ENCODE measurements around the gene GRAMD1A.
"Not testable (repeated sequence)": the region's sequence is repeated elsewhere in the genome, so short reads cannot be mapped to it uniquely, and the experiment has no call there.

GRAMD1A gene

DNA sequence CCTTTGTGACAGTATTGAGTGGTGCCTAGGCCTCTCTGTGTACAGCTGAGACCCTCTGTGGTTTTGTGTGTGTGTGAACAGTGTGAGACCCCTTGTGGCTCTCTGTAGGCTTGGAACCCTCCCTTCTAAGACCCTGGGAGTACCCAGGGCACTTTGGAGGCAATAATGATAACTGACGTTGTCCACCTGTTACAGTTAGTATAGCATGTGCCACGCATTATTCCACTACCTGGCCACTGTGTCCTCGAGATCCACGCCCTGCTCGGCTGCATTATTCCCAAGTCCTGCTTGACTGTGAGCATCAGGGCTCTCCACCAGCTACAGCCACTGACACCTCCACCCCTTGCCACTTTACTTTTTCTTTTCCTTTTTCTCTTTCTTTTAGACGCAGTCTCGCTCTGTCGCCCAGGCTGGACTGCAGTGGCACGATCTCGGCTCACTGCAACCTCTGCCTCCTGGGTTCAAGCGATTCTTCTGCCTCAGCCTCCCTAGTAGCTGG is 2.0 kb downstream of the GRAMD1A start:
- no peak for DNase-seq (ENCODE audit: low read depth in 1 of 2, low spot score in 1 of 2)

DNA sequence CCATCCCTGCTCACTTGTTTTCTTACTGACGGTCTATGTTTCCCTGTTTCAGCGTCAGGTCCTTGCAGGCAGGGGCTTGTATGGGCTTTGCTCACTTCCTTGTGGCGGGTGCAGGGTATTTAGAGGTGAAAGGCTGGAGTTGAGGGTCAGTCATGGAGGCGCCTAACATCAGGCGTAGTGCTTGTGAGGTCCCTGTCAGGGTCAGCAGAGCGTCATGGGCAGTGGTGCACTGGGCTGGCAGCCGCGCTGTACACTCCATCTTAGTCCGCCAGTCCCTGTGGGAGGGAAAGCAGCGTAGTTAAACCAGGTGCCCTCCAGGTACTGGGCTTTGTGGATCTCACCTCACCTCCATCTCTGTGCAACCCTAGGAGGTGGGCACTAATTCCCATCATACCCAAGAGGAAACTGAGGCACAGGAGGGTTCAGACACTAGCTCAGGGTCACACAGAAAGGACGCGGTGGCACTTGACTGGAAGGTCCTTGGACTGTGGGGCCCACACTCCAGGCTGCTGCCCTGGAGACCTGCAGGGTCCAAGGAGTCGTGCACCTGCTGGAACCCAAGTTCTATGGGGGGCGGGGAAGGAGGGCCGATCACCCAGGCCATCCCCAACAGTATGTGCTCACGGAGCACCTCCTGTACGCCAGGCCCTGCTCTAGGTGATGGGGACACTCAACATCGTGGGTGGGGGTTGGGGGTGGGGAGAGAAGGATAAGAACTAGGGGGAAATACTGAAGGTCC is 4.6 kb downstream of the GRAMD1A start:
- DNase-seq (ENCODE audit: low read depth in 1 of 2, low spot score in 1 of 2) = no peak

DNA sequence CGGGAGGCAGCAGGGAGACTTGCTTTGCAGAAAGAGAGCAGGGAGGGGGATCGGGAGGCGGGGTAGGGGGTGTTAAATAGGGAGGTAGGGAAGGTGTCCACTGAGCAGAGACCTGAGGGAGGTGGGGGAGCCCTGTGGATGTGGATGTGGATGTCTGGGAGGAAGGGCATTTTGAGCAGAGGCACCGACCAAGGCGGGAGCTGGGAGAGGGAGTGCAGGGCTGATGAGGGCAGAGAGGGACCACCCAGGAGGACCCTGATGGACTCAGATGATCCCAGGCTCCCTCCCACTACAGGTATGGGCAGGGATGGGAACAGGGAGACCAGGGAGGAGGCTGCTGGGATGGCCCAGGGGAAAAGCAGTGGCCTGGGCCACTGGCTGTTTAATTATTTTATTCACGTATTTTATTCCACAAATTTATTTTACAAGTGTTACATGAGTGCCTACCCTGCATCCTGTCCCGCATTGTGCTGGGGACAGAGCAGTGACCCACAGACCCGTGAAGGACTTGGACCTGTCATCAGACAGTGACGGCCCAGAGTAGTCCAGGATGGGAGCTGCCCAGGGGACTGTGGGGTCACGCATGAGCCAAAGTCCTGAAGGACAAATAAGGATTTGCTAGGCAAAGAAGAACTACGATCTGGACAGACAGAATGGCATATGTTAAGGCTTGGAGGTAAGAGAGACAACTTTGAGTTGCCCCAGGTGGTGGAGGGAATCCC is 5.3 kb downstream of the GRAMD1A start:
- no peak for DNase-seq (ENCODE audit: low read depth in 1 of 2, low spot score in 1 of 2)

DNA sequence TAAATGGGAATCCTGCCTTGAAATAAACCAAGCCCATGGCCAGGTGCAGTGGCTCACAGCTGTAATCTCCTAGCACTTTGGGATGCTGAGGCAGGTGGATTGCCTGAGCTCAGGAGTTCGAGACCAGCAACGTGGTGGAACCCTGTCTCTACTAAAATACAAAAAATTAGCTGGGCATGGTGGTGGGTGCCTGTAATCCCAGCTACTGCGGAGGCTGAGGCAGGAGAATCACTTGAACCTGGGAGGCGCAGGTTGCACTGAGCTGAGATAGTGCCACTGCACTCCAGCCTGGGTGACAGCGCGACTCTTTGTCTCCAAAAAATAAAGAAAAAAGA is 5.9 kb downstream of the GRAMD1A start:
- not testable (repeated sequence) for DNase-seq (ENCODE audit: low read depth in 1 of 2, low spot score in 1 of 2)

DNA sequence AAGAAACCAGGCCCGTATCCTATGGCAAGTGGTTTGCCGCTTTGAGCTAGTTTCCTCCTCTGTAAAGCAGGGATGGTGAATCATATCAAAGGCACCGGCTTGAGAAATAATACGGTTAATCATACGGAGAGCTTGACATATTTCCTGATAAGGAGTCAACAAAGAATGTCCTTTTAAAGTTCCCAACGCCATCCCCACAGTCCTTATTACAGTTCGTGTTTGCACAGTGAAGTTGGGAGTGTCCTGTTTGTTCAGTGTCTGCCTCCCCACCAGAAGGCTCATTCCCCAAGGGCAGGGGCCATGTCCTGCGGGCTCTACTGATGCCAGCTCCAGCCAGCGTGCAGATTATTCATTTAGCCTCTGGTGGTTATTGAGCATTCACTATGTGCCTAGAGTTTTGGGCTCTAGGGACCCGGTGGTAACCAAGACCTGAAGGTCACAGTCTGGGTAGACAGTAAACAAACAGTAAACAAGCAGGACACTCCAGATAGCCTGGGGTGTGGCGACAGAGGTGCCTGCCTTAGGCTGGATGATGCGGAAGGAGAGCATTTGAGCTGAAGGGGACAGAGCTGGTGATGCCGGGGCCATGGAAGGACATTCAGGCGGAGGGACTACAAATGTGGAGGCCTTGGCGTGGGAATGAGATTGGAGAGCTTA is 6.3 kb downstream of the GRAMD1A start:
- no peak for DNase-seq (ENCODE audit: low read depth in 1 of 2, low spot score in 1 of 2)

DNA sequence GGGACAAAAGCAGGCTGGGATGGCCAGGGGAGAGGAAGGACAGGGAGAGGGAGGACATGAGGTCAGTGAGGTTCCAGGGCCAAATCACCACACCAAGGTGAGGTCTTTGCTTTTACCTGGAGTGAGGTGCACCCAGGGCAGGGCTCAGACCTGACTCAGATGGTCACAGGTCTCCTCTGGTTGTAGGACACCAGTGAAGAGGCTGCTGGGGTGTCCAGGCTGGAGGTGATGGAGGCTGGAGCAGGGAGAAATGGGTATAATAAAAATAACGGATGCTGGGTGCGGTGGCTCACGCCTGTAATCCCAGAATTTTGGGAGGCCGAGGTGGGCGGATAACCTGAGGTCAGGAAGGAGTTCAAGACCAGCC is 6.9 kb downstream of the GRAMD1A start:
- no peak for DNase-seq (ENCODE audit: low read depth in 1 of 2, low spot score in 1 of 2)

DNA sequence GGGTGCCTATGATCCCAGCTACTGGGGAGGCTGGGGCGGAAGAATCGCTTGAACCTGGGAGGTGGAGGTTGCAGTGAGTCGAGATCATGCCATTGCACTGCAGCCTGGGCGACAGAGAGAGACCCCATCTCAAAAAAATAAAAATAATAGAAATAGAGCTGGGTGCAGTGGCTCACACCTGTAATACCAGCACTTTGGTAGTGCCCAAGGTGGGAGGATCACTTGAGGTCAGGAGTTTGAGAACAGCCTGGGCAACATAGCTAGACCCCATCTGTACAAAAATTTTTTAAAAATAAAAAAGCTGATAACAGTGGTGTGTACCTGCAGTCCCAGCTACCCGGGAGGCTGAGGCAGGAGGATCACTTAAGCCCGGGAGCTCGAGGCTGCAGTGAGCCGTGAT is 7.3 kb downstream of the GRAMD1A start:
- not testable (repeated sequence) for DNase-seq (ENCODE audit: low read depth in 1 of 2, low spot score in 1 of 2)

DNA sequence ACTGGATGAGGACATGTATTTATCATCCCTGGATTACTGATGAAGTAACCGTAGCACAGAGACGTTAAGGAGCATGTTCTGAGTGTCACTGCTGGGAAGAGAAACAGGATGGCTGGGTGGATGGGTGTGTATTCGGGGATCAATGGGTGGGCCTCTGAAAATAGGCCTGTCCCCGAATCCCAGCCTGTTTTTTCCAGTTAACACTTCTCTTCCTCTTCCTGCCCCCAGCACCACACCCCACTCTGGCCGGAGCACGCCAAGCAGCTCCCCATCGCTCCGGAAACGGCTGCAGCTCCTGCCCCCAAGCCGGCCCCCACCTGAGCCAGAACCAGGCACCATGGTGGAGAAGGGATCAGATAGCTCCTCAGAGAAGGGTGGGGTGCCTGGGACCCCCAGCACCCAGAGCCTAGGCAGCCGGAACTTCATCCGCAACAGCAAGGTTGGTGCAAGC is 8.8 kb downstream of the GRAMD1A start:
- DNase-seq (ENCODE audit: low read depth in 1 of 2, low spot score in 1 of 2) = no peak

DNA sequence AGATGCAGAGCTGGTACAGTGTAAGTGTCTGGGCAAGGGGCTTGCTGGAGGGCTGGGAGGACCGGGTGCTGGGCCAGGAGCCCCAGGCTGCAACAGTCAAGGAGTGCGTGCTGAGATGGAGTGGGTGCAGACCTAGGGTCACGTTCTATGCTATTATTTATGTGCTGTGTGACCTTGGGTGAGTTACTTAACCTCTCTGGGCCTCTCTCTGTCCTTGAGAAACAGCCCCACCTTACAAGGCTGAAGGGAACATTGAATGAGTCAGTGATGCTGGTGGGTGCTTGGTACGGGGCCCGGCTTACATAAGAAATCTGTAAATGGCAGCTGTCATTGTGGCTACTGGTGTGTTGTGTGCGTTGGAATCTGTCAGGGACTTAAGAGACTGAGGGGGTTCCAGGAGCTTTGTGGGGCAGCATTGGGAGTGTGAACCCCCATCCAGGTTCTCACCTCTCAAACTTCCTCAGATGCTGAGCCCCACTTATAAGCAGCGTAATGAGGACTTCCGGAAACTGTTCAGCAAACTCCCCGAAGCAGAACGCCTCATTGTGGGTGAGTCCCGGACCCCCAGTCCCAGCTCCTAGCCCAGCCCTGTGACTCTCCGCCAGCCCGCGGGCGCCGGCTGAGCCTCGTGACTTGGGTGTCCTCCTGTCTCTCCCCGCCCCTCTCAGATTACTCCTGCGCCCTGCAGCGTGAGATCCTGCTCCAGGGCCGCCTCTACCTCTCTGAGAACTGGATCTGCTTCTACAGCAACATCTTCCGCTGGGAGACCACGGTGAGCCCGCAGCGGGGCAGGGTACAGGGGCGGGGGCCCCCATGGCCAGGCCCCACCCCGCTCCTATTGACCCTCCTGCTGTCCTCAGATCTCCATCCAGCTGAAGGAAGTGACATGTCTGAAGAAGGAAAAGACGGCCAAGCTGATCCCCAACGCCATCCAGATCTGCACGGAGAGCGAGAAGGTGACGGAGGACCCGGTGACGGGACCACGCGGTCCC is 9.6 kb downstream of the GRAMD1A start:
- DNase-seq (ENCODE audit: low read depth in 1 of 2, low spot score in 1 of 2) = no peak

DNA sequence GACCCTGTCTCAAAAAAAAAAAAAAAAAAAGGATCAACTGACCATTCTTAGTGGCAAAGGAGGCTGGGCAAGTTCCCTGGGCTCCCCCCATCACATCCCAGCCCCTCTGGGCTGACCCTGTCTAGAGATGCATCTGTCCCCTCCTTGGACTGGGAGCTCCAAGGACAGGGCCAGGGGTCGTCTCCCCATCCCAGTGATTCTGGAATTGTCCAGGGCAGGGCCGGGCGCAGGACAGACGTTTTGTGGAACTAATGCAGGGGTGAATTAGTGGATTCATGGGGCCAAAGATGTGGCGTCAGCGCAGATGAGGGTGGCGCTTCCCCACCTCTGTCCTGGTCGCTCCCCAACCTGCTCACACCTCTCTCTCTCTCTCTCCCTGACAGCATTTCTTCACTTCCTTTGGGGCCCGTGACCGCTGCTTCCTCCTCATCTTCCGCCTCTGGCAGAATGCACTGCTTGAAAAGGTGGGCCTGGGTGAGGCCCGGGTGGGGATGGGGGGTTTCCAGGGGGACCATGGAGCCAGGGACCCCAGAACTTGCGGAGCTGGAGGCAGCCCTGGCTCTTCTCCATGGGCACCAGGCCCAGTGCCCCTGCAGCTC is 11.1 kb downstream of the GRAMD1A start:
- no peak for DNase-seq (ENCODE audit: low read depth in 1 of 2, low spot score in 1 of 2)

DNA sequence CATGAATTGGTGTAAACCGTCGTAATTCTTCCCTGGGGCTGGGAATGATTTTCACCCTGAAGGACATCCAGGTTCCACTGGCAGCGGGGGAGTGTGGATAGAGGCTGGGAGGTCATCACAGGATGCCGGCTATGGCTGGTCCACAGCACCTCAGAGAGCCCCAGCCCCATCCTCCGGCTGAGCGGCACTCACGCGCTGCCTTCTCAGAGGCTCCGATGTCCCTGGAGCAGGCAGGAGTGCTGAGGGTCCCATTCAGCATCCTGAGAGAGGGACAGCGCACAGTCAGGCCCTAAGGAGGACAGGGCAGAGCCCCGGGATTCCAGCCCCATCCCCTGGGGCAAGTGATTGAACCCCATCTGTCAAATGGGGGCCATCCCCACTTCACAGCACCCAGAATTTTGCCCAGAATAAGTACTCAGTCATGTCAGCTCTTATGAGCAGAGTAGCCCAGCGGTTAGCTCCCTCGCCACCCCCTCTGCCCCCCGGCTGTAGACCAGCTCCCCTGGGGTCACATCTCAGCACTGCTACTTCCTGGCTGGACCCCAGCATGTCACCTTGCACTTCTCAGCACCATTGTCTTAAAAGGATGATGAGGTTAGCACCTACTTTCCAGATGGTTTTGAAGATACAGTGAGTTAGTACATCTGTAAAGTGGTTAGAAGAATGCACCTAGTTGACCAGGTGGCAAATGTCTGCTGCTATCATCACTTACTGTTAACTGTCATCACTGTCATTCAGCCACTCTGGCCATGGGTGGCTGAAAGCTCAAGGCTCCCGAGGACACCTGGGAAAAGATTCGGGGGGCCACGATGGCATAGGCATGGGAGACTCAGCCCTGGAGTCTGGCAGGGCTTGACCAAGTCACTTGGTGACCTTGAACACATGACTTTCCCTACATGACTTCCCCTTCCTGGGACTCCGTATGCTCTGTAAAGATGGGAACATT is 11.9 kb downstream of the GRAMD1A start:
- no peak for DNase-seq (ENCODE audit: low read depth in 1 of 2, low spot score in 1 of 2)

DNA sequence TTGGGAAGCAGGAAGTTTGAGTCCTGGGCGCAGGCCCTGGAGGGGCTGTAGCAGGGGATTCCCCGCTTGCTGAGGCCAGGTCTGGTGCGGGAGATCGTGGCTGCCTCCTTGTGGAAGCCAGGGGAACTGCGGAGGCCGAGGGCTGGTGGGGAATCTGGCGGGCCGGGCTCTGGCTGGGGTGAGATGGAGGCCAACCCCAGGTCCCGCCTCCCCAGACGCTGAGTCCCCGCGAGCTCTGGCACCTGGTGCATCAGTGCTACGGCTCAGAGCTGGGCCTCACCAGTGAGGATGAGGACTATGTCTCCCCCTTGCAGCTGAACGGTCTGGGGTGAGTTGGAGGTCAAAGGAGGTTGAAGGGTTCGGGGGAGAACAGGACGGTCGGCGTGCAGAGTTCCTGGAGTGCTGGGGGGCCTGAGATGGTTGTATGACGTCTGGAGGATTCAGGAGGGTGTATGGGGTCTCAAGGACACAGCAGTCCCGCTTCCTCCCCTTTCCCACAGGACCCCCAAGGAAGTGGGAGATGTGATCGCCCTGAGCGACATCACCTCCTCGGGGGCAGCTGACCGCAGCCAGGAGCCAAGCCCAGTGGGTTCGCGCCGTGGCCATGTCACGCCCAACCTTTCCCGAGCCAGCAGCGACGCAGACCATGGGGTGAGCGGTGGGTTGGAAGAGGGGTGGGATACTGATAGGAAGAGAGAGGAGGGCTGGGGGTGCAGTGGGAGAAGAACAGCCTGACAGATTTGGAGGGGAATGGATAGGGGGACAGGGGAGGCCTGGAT is 13.1 kb downstream of the GRAMD1A start:
- DNase-seq (ENCODE audit: low read depth in 1 of 2, low spot score in 1 of 2) = peak; percentile 77 to 78

DNA sequence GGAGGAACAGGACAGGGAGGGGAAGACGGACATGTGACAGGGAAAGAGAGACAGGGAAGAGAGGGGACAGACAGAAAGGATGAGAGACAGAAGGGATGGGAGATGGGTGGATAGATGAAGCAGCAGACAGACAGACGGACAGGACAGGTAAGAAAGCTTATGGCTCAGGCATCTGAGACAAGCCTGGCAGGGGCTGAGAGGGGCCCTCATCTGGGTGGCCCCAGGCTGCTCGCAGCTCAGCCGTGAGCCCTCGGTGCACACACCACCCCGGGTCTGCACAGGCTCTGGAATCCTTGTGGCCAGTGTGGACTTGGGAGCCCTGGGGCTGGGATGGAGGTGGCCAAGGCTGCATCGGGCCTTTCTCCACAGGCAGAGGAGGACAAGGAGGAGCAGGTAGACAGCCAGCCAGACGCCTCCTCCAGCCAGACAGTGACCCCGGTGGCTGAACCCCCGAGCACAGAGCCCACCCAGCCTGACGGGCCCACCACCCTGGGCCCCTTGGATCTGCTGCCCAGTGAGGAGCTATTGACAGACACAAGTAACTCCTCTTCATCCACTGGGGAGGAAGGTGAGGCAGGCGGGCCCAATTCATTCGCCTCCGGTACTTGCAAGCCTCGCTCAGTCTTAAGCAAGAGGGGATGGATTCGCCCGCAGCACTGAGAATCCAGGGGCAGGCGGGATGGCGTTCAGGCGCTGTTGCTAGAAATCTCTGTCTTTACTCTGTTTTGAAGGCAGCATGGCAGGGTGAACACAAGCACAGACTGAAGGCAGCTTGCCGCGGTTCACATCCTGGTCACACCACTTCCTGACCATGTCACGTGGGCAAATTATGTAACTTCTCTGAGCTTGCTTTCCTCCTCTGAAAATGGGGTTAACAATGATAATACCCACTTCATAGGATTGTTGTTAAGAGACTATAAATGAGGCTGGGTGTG is 14.0 kb downstream of the GRAMD1A start:
- DNase-seq (ENCODE audit: low read depth in 1 of 2, low spot score in 1 of 2) = no peak

DNA sequence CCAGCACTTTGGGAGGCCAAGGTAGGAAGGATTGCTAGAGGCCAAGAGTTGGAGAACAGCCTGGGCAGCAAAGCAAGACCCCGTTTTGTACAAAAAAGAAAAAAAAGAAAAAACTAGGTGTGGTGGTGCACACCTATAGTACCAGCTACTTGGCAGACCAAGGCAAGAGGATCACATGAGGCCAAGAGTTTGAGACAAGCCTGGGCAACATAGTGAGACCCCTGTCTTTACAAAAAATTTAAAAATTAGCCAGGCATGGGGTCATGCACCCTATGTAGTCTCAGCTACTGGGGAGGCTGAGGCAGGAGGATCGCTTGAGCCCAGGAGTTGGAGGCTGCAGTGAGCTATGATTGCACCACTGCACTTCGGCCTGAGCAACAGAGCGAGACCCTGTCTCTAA is 14.7 kb downstream of the GRAMD1A start:
- DNase-seq (ENCODE audit: low read depth in 1 of 2, low spot score in 1 of 2) = not testable (repeated sequence)

DNA sequence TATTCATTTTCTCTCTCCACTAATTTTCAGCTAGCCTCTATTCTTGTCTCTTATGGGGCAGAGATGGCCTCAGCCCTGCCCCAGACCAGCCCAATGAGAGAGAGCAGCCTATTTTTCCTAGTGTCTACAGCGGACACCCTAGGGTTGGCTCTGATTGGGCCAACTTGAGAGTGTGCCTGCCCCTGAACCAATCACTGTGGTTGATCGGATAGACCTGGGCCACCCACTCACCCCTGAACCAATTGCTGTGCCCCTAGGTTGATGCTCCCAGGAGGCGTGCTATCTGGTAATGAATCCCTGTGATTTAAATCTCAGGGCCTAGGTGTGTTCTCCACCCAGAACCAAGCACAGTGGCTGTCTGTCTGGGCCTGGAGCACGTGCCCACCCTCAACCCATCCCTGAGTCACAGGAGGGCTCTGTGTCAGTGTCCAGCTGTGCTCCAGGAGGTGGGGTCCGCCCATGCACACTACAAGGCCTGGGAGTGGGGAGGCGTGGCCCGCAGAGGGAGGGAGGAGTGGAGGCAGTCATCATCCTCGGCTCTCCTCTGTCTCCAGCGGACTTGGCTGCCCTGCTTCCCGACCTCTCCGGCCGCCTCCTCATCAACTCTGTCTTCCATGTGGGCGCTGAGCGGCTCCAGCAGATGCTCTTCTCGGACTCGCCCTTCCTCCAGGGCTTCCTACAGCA is 15.3 kb downstream of the GRAMD1A start:
- no peak for DNase-seq (ENCODE audit: low read depth in 1 of 2, low spot score in 1 of 2)

DNA sequence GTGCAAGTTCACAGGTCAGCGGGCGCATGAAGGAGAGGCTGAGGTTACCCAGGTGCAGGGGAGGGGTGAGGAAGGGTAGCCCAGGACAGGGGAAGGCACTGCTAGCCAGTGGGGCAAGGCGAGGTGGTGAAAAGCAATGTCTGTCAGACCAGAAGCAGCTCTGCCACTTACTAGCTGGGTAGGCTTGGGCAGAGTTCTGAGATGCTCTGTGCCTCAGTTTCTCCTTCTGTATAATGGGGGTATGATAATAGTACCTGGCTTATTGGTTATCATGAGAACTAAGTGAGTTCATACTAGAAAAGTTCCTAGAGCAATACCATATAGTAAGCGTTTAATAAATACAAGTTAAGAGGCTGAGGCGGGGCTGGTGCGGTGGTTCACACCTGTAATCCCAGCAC is 15.8 kb downstream of the GRAMD1A start:
- no peak for DNase-seq (ENCODE audit: low read depth in 1 of 2, low spot score in 1 of 2)

DNA sequence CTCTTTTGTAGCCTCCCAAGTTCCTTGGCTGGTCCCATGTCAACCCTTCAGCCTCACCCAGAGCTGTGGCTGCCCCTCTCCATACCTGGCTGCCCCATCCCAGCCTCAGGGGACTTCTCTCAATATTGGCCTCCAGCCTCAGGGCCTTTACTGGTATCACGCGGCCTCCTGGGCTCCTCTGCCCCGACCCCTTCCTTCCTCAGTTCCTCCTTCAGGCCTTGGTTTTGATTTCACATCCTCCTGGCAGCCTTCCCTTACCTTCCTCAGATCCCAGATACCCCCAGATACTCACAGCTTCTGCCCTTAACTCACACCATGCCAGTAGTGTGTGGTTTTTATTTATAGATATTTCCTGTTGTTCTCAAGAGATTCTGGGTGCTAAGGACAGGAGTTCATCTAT is 17.4 kb downstream of the GRAMD1A start:
- DNase-seq (ENCODE audit: low read depth in 1 of 2, low spot score in 1 of 2) = no peak
